ENCODE data around the gene PEX11G.

DNA sequence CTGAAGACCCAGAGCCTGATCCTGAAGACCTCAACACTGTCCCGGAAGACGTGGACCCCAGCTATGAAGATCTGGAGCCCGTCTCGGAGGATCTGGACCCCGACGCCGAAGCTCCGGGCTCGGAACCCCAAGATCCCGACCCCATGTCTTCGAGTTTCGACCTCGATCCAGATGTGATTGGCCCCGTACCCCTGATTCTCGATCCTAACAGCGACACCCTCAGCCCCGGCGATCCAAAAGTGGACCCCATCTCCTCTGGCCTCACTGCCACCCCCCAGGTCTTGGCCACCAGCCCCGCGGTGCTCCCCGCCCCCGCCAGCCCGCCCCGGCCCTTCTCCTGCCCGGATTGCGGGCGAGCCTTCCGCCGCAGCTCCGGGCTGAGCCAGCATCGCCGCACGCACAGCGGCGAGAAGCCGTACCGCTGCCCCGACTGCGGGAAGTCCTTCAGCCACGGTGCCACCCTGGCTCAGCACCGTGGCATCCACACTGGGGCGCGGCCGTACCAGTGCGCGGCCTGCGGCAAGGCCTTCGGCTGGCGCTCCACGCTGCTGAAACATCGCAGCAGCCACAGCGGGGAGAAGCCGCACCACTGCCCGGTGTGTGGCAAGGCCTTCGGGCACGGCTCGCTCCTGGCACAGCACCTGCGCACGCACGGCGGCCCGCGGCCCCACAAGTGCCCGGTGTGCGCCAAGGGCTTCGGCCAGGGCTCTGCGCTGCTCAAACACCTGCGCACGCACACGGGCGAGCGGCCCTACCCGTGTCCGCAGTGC lies 30.7 kb upstream of the PEX11G start:
- no peak for TF ChIP-seq GATA3 (IDR thresholded peaks at IDR 0.05; ENCODE audit: low read depth, low read length)
- no peak for TF ChIP-seq GATA2 (IDR thresholded peaks at IDR 0.05; ENCODE audit: low read depth, low read length)

All from SH-SY5Y (cell line).